Prostate gland (tissue), 2 donors: Measurements from ENCODE around the gene CD59.

Experiments used
- POLR2A ChIP-seq: fragments of 450-650 bp; IDR thresholded peaks from one replicate; pipeline ENCODE4 v1.6.1; 2016; ENCODE audit warnings: antibody characterized with exemption, mild to moderate bottlenecking
- POLR2AphosphoS5 ChIP-seq: sonication (generic); formaldehyde crosslinking; IDR thresholded peaks from one replicate; pipeline ENCODE4 v1.6.1; 2017; ENCODE audit warnings: antibody characterized with exemption
- TF ChIP-seq, protein P1 (sequence below), 4 experiments: fragments of 200-600 bp in 2 of 4; fragments of 450-650 bp in 2 of 4; sonication (generic) in 2 of 4; IDR thresholded peaks; 1 replicate in 3 of 4; 2 replicates in 1 of 4; pipeline ENCODE4 v1.5.1; 2016 to 2019; ENCODE audit warnings: antibody characterized with exemption in 4 of 4, mild to moderate bottlenecking in 2 of 4, moderate library complexity in 2 of 4

DNA sequence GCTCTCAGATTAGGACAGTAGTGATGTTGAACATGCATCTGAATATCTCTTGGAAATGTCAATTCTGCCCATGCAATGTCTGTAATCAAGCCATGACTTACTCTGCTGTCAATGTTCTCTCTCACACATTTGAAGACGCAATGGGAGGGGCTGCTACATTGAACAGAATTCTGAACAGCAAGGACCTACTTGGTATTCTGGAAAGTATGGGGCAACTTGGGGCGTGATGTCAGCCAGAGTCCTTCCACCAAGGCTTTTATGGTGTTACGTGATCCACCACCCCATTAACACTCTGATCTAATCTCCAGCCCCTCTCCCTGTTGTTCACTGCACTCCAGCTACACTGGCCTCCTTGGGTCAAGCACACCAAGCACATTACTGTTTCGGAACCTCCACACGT, 7.1 kb upstream of the CD59 start:
- TF ChIP-seq, protein P1, sequence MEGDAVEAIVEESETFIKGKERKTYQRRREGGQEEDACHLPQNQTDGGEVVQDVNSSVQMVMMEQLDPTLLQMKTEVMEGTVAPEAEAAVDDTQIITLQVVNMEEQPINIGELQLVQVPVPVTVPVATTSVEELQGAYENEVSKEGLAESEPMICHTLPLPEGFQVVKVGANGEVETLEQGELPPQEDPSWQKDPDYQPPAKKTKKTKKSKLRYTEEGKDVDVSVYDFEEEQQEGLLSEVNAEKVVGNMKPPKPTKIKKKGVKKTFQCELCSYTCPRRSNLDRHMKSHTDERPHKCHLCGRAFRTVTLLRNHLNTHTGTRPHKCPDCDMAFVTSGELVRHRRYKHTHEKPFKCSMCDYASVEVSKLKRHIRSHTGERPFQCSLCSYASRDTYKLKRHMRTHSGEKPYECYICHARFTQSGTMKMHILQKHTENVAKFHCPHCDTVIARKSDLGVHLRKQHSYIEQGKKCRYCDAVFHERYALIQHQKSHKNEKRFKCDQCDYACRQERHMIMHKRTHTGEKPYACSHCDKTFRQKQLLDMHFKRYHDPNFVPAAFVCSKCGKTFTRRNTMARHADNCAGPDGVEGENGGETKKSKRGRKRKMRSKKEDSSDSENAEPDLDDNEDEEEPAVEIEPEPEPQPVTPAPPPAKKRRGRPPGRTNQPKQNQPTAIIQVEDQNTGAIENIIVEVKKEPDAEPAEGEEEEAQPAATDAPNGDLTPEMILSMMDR (IDR thresholded peaks at IDR 0.05) = no peak
- TF ChIP-seq POLR2AphosphoS5 (no peak), POLR2A (no peak)
